Adipocyte (in vitro differentiated cells): ENCODE measurements around the gene ZFP64.

ENCODE experiments used
- DNase-seq: peaks from one replicate; pipeline ENCODE4 v3.0.0-alpha.2; 2015; ENCODE audit warnings: low read depth
- H3K27me3 ChIP-seq: replicated peaks from 2 replicates; pipeline ENCODE4 v1.7.0; 2013; ENCODE audit warnings: mild to moderate bottlenecking, low read length, moderate library complexity; ENCODE audit not compliant: control insufficient read depth, insufficient read depth
- H3K36me3 ChIP-seq: 2 replicates; pipeline ENCODE4 v1.7.0; 2013; ENCODE audit warnings: low read length, mild to moderate bottlenecking, moderate library complexity; ENCODE audit not compliant: control insufficient read depth, insufficient read depth, severe bottlenecking
- H3K4me1 ChIP-seq: 2 replicates; pipeline ENCODE4 v1.7.0; 2013; ENCODE audit warnings: mild to moderate bottlenecking, low read length, moderate library complexity; ENCODE audit not compliant: control insufficient read depth, insufficient read depth
- H3K4me3 ChIP-seq: 2 replicates; pipeline ENCODE4 v1.7.0; 2013; ENCODE audit warnings: mild to moderate bottlenecking, low read length, moderate library complexity
- H3K9ac ChIP-seq: 2 replicates; pipeline ENCODE4 v1.7.0; 2013; ENCODE audit warnings: mild to moderate bottlenecking, low read length, moderate library complexity
- H3K9me3 ChIP-seq: 2 replicates; pipeline ENCODE4 v1.7.0; 2013; ENCODE audit warnings: mild to moderate bottlenecking, low read length, moderate library complexity; ENCODE audit not compliant: control insufficient read depth

Gene ZFP64

GRCh38 chr20:52178691-52179090 lies 12.9 kb downstream of the ZFP64 start:
- Histone ChIP-seq H3K9ac (no peak overlapping the region), H3K4me3 (no peak overlapping the region), H3K36me3 (peaks cover 11% of the 10 kb centered on the region), H3K9me3 (no peaks in the 10 kb centered on the region), H3K27me3 (no peaks in the 10 kb centered on the region), H3K4me1 (no peaks in the 10 kb centered on the region)
- no peak for DNase-seq

- H3K9ac ChIP-seq, result no peak overlapping the region
- no peak for DNase-seq
Observed at GRCh38 chr20:52175840-52176239, 15.7 kb downstream of the ZFP64 start.

DNA sequence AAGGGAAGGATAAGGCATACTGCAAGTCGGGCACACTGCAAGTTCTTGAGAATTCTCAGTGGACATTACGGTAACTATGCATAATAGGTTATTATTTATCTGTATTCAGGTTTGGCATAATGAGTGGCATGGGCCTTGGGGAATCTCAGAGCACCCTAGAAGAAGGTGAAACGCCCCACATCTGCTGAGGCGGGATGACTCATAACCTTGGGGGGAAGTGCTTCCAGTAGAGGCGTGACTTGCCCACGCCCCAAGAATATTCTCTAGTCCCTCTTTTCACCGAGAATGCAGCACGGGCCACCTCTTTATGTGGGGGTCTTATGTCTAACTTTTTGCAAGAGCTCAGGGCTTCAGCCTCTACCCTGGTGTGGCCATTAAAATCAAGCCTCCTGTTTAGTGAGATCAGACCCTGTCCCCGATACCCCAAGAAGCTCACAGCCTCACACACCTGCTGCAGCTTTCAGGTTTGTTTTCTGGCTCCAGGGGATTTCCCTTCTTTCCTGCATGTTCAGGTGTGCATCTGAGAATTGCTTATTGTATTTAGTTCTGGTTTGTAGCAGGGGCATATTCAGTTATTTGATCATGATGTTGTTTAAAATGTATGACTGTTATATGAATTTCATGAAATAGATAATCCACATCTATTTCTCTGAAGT lies 19.1 kb downstream of the ZFP64 start:
- peaks cover 22% of the 10 kb centered on the region for H3K36me3 ChIP-seq
- H3K27me3 ChIP-seq, result no peaks in the 10 kb centered on the region
- H3K4me1 ChIP-seq, result no peaks in the 10 kb centered on the region
- no peaks in the 10 kb centered on the region for H3K9me3 ChIP-seq
- H3K4me3 ChIP-seq, result no peak overlapping the region
- no peak for DNase-seq
- H3K9ac ChIP-seq, result no peak overlapping the region

More at GRCh38 chr20:52175840-52176239, 15.7 kb downstream of the ZFP64 start:
- Histone ChIP-seq H3K9me3 (no peaks in the 10 kb centered on the region), H3K27me3 (no peaks in the 10 kb centered on the region), H3K4me1 (no peaks in the 10 kb centered on the region), H3K36me3 (peaks cover 19% of the 10 kb centered on the region), H3K4me3 (no peak overlapping the region)

DNA sequence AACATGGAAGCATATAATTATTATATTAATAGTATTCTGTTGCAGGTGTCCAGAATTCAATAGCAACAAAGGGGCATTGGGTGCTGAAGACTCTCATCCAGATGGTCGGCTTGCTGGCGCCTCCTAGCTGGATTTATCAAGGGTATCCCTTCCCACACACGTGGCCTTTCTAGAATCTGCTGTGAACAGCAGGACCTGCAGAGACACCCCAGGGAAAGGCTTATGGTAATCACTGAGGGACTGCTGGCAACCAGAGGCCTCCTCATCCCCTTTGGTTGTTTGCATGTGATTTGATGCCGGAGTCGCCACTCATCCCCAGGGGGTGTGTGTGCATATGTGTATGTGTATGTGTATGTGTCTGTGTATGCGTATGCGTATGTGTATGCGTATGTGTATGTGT lies 20.6 kb downstream of the ZFP64 start:
- DNase-seq, result no peak
- H3K36me3 ChIP-seq, result peaks cover 22% of the 10 kb centered on the region
- H3K4me3 ChIP-seq, result no peak overlapping the region
- H3K27me3 ChIP-seq, result no peaks in the 10 kb centered on the region
- H3K4me1 ChIP-seq, result no peaks in the 10 kb centered on the region
- H3K9me3 ChIP-seq, result no peaks in the 10 kb centered on the region
- no peak overlapping the region for H3K9ac ChIP-seq

DNA sequence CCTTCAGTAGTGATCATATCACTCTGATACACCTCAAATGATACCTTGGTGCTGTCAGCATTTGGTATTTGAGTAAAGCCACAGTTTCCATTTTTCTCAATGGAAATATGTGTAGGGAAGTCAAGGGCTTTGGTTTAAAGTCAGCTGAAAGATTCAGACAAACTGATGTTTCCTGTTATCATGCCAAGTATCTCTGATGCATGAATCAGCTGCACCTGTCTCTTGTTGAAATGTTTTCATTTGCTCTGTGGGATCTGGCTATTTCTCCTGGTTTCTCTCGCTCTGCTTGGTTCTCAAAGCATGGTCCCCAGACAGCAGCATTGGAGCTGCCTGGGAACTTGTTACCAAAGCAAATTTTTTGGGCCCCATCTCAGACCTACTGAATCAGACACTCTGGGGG lies 23.5 kb downstream of the ZFP64 start:
- Histone ChIP-seq H3K9ac (no peak overlapping the region), H3K9me3 (peaks cover 4% of the 10 kb centered on the region), H3K36me3 (peaks cover 35% of the 10 kb centered on the region), H3K27me3 (no peaks in the 10 kb centered on the region), H3K4me3 (no peak overlapping the region), H3K4me1 (no peaks in the 10 kb centered on the region)
- DNase-seq, result no peak

GRCh38 chr20:52167232-52167840 lies 24.2 kb downstream of the ZFP64 start:
- Histone ChIP-seq H3K4me1 (no peaks in the 10 kb centered on the region), H3K36me3 (peaks cover 38% of the 10 kb centered on the region), H3K4me3 (no peak overlapping the region), H3K27me3 (no peaks in the 10 kb centered on the region), H3K9ac (no peak overlapping the region), H3K9me3 (peaks cover 4% of the 10 kb centered on the region)
- DNase-seq, result no peak

- H3K9me3 ChIP-seq, result peaks cover 4% of the 10 kb centered on the region
- H3K9ac ChIP-seq, result no peak overlapping the region
- no peaks in the 10 kb centered on the region for H3K4me1 ChIP-seq
- H3K4me3 ChIP-seq, result no peak overlapping the region
- no peaks in the 10 kb centered on the region for H3K27me3 ChIP-seq
- peaks cover 30% of the 10 kb centered on the region for H3K36me3 ChIP-seq
- DNase-seq, result no peak
Observed at GRCh38 chr20:52166150-52166549, 25.4 kb downstream of the ZFP64 start.

DNA sequence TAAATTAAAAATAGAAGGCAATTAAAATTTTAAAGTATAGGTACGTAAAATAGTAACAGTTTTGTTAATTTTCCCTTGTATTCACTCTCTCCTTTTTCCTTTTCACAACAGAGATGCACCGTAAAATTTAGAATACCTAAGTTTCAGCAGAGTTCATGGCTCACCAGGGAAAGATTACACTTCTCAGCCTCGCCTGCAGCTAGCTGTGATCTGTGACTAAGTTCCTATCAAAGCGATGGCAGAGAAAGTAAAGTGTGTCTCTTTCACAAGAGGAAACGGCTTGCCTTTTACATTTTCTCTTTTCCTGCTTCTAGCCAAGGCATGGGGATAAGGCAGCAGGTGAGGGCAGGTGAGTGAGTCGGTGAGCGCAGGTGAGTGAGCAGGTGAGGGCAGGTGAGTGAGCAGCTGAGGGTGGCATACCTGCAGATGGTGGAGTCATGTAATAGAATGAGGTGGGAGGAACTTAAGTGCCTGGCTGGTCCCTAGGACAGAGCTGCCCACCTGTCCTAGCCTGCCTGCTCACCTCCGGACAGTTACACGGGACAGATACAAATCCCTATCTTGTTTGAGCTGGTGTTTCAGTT lies 30.9 kb downstream of the ZFP64 start:
- Histone ChIP-seq H3K36me3 (peaks cover 56% of the 10 kb centered on the region), H3K4me3 (no peak overlapping the region), H3K9ac (no peak overlapping the region), H3K27me3 (no peaks in the 10 kb centered on the region), H3K9me3 (peaks cover 10% of the 10 kb centered on the region), H3K4me1 (no peaks in the 10 kb centered on the region)
- no peak for DNase-seq

GRCh38 chr20:52160049-52160570 lies 31.5 kb downstream of the ZFP64 start:
- H3K27me3 ChIP-seq, result no peaks in the 10 kb centered on the region
- peaks cover 53% of the 10 kb centered on the region for H3K36me3 ChIP-seq
- H3K4me1 ChIP-seq, result no peaks in the 10 kb centered on the region
- peaks cover 7% of the 10 kb centered on the region for H3K9me3 ChIP-seq
- H3K9ac ChIP-seq, result no peak overlapping the region
- H3K4me3 ChIP-seq, result no peak overlapping the region
- no peak for DNase-seq

GRCh38 chr20:52154575-52154974 lies 37.0 kb downstream of the ZFP64 start:
- DNase-seq, result no peak
- no peak overlapping the region for H3K9ac ChIP-seq
- peaks cover 7% of the 10 kb centered on the region for H3K9me3 ChIP-seq
- peaks cover 39% of the 10 kb centered on the region for H3K36me3 ChIP-seq
- H3K27me3 ChIP-seq, result no peaks in the 10 kb centered on the region
- no peak overlapping the region for H3K4me3 ChIP-seq
- H3K4me1 ChIP-seq, result no peaks in the 10 kb centered on the region

- DNase-seq, result no peak
- no peaks in the 10 kb centered on the region for H3K27me3 ChIP-seq
- no peaks in the 10 kb centered on the region for H3K4me1 ChIP-seq
- H3K9ac ChIP-seq, result no peak overlapping the region
- H3K9me3 ChIP-seq, result peaks cover 3% of the 10 kb centered on the region
- peaks cover 33% of the 10 kb centered on the region for H3K36me3 ChIP-seq
- no peak overlapping the region for H3K4me3 ChIP-seq
Observed at GRCh38 chr20:52153896-52154295, 37.7 kb downstream of the ZFP64 start.
